ENCODE measurements around the gene TMEM60. TPM values are rescaled to one million over a fixed set of nuclear protein-coding genes. Genes with fewer than 3 reads are reported as not detected.

Gene TMEM60
- total RNA-seq, 4 donors from 2014 or later: 0.51 to 27.6 (median 9.0) TPM

- no peaks in the 10 kb centered on the region for H3K36me3 ChIP-seq
- no peak overlapping the region for H3K4me3 ChIP-seq
- DNase-seq: no peak
- TF ChIP-seq CTCF (IDR thresholded peaks at IDR 0.05) (no peak), POLR2A (IDR thresholded peaks at IDR 0.05) (no peak)
- H3K27ac ChIP-seq: no peak overlapping the region
- intact Hi-C loops (cut with DNase I; ENCODE audit: low total_unique reads): no loop called here
- H3K4me1 ChIP-seq: no peaks in the 10 kb centered on the region
- H3K9me3 ChIP-seq: no peaks in the 10 kb centered on the region
- no peaks in the 10 kb centered on the region for H3K27me3 ChIP-seq
Measured at GRCh38 chr7:77783111-77783510, 15.1 kb downstream of the TMEM60 start.

- no peak for DNase-seq
- no peak for TF ChIP-seq POLR2A (IDR thresholded peaks at IDR 0.05)
- no peak for TF ChIP-seq CTCF (IDR thresholded peaks at IDR 0.05)
- H3K9me3 ChIP-seq: no peaks in the 10 kb centered on the region
- no peak overlapping the region for H3K27ac ChIP-seq
- no peaks in the 10 kb centered on the region for H3K36me3 ChIP-seq
- intact Hi-C loops (cut with DNase I; ENCODE audit: low total_unique reads): no loop called here
- H3K4me3 ChIP-seq: no peak overlapping the region
- H3K27me3 ChIP-seq: no peaks in the 10 kb centered on the region
- no peaks in the 10 kb centered on the region for H3K4me1 ChIP-seq
Measured at GRCh38 chr7:77782383-77782782, 15.9 kb downstream of the TMEM60 start.

GRCh38 chr7:77778535-77778934 is 19.7 kb downstream of the TMEM60 start:
- Histone ChIP-seq H3K9me3 (no peaks in the 10 kb centered on the region), H3K27me3 (no peaks in the 10 kb centered on the region), H3K4me1 (no peaks in the 10 kb centered on the region), H3K36me3 (no peaks in the 10 kb centered on the region), H3K27ac (no peak overlapping the region), H3K4me3 (no peak overlapping the region)
- intact Hi-C loops (cut with DNase I; ENCODE audit: low total_unique reads): no loop called here
- DNase-seq: no peak
- TF ChIP-seq POLR2A (IDR thresholded peaks at IDR 0.05) (no peak), CTCF (IDR thresholded peaks at IDR 0.05) (no peak)

- no peak overlapping the region for H3K27ac ChIP-seq
- H3K36me3 ChIP-seq: no peaks in the 10 kb centered on the region
- no peaks in the 10 kb centered on the region for H3K27me3 ChIP-seq
- no peak for TF ChIP-seq CTCF (IDR thresholded peaks at IDR 0.05)
- TF ChIP-seq POLR2A (IDR thresholded peaks at IDR 0.05): no peak
- H3K4me3 ChIP-seq: no peak overlapping the region
- DNase-seq: no peak
- H3K4me1 ChIP-seq: no peaks in the 10 kb centered on the region
- H3K9me3 ChIP-seq: no peaks in the 10 kb centered on the region
- intact Hi-C loops (cut with DNase I; ENCODE audit: low total_unique reads): no loop called here
Measured at GRCh38 chr7:77771901-77772300, 26.3 kb downstream of the TMEM60 start.

GRCh38 chr7:77770316-77770715 is 27.9 kb downstream of the TMEM60 start:
- H3K4me3 ChIP-seq: no peak overlapping the region
- no peaks in the 10 kb centered on the region for H3K36me3 ChIP-seq
- TF ChIP-seq POLR2A (IDR thresholded peaks at IDR 0.05) (no peak), CTCF (IDR thresholded peaks at IDR 0.05) (no peak)
- H3K9me3 ChIP-seq: no peaks in the 10 kb centered on the region
- no peak for DNase-seq
- H3K27me3 ChIP-seq: no peaks in the 10 kb centered on the region
- H3K27ac ChIP-seq: no peak overlapping the region
- intact Hi-C loops (cut with DNase I; ENCODE audit: low total_unique reads): no loop called here
- H3K4me1 ChIP-seq: no peaks in the 10 kb centered on the region
